ENCODE measurements around the gene MAN2C1.
"Not testable (repeated sequence)": the region's sequence is repeated elsewhere in the genome, so short reads cannot be mapped to it uniquely, and the experiment has no call there.

GRCh38 chr15:75312548-75312947 lies 55.9 kb downstream of the MAN2C1 start:
- not testable (repeated sequence) for TF ChIP-seq CTCF (IDR thresholded peaks at IDR 0.05); ATF1 (CRISPR knock-in tag; IDR thresholded peaks at IDR 0.05); GRHL2 (CRISPR knock-in tag; IDR thresholded peaks at IDR 0.05; ENCODE audit: insufficient replicate concordance, severe bottlenecking); NR2C2 (CRISPR knock-in tag; IDR thresholded peaks at IDR 0.05); ZNF263 (CRISPR knock-in tag; IDR thresholded peaks at IDR 0.05; ENCODE audit: low read depth); ZNF121 (CRISPR knock-in tag; IDR thresholded peaks at IDR 0.05); ATF3 (CRISPR knock-in tag; conservative IDR thresholded peaks at IDR 0.05); ELF4 (CRISPR knock-in tag; IDR thresholded peaks at IDR 0.05; ENCODE audit: low read depth); CBFB (CRISPR knock-in tag; IDR thresholded peaks at IDR 0.05; ENCODE audit: low read depth); ZNF512 (CRISPR knock-in tag; IDR thresholded peaks at IDR 0.05; ENCODE audit: borderline replicate concordance); SP1 (CRISPR knock-in tag; conservative IDR thresholded peaks at IDR 0.05); FOXJ3 (CRISPR knock-in tag; IDR thresholded peaks at IDR 0.05; ENCODE audit: borderline replicate concordance); ATF2 (CRISPR knock-in tag; IDR thresholded peaks at IDR 0.05; ENCODE audit: borderline replicate concordance, low read depth)
